NCI-H748 (cell line): ENCODE results near the gene HECTD3.
"Not testable (repeated sequence)": the region's sequence is repeated elsewhere in the genome, so short reads cannot be mapped to it uniquely, and the experiment has no call there.

ENCODE experiments used
- DNase-seq: peaks from one replicate; lab custom pipeline; 2025; ENCODE audit not compliant: unreplicated experiment; lab: John Stamatoyannopoulos, UW

Gene HECTD3

GRCh38 chr1:44994309-44994898 lies 16.7 kb downstream of the HECTD3 start:
- DNase-seq = no peak

- no peak for DNase-seq
These were observed 22.5 kb downstream of the HECTD3 start for GRCh38 chr1:44988531-44989156.

- peak; percentile 33 for DNase-seq
These were observed 25.3 kb downstream of the HECTD3 start for GRCh38 chr1:44985747-44986359.

GRCh38 chr1:44977372-44977771 lies 33.8 kb downstream of the HECTD3 start:
- DNase-seq = not testable (repeated sequence)

DNA sequence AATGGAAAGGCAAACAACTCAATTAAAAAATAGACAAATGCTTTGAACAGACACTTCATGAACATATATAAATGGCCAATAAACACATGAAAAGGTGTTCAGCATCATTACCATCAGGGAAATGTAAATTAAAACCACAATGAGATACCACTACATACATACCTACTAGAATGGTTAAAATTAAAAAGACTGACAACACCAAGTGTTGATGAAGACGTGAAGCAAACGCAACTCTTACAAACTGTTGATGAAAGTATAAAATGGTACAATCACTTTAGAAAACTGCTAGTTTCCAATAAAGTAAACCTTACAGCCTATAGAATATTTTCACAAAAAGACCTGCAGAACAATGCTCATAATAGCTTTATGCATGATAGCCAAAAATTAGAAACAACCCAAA lies 34.9 kb downstream of the HECTD3 start:
- DNase-seq = no peak

GRCh38 chr1:44973645-44974044 lies 37.5 kb downstream of the HECTD3 start:
- no peak for DNase-seq

- no peak for DNase-seq
These were observed 40.8 kb downstream of the HECTD3 start for GRCh38 chr1:44970317-44970716.

DNA sequence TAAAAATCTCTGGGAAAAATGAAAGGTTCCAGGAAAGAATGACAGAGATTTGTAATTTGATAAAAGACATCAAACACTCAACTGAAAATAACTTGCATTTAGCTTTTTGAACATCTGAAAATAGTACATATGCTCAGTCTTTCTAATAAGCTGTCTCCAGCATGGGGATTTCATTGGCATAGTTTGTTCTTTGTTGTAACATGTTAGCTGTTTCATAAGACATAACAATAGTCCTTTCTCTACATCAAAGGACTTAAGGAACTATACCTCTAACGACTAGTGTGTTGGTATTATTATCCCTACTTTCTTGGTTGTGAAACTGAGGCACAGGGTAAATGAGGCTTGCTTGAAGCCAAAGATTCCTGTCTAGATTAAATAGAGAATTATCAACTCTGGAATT lies 46.7 kb downstream of the HECTD3 start:
- no peak for DNase-seq

DNA sequence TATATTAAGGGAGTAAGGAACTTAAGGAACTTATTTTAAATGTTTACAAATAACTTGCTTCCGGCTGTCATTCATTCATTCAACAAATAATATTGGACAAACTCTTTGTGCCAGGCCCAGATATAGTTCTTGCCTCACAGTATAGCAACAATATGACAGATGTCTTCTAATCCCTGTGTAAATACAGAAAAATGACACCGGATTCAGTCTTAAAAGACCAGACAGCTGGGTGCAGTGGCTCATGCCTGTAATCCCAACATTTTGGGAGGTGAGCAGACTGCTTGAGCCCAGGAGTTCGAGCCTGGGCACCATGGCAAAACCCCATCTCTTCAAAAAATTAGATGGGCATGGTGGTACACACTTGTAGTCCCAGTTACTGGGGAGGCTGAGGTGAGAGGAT lies 48.4 kb downstream of the HECTD3 start:
- DNase-seq = peak; percentile 42

- DNase-seq = not testable (repeated sequence)
These were observed 49.1 kb downstream of the HECTD3 start for GRCh38 chr1:44962022-44962421.

DNA sequence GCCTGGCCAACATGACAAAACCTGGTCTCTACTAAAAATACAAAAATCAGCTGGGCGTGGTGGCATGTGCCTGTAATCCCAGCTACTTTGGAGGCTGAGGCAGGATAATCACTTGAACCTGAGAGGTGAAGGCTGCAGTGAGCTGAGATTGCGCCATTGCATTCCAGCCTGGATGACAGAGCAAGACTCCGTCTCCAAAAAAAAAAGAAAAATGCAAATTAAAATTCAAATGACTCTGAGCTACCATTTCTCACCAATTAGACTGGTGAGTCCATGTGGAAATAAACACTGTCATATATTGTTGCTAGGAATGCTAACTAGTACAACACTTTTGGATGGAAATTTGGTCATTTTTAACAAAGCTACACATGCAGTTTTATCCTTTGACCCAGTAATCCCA lies 53.6 kb downstream of the HECTD3 start:
- not testable (repeated sequence) for DNase-seq

DNA sequence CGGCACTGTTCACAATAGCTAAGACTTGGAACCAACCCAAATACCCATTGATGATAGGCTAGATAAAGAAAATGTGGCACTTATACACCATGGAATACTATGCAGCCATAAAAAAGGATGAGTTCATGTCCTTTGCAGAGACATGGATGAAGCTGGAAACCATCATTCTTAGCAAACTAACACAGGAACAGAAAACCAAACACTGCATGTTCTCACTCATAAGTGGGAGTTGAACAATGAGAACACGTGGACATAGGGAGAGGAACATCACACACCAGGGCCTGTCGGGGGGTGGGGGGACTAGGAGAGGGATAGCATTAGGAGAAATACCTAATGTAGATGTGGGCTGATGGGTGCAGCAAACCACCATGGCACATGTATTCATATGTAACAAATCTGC lies 55.0 kb downstream of the HECTD3 start:
- not testable (repeated sequence) for DNase-seq
